Measurements from ENCODE around the gene MCTP2.
"Not testable (repeated sequence)": the region's sequence is repeated elsewhere in the genome, so short reads cannot be mapped to it uniquely, and the experiment has no call there.

- not testable (repeated sequence) for TF ChIP-seq THYN1 (CRISPR knock-in tag; IDR thresholded peaks at IDR 0.05; ENCODE audit: borderline replicate concordance, low read depth); ZNF274 (CRISPR knock-in tag; IDR thresholded peaks at IDR 0.05); TCF12 (IDR thresholded peaks at IDR 0.05); TCF12 (CRISPR knock-in tag; IDR thresholded peaks at IDR 0.05)
Observed at GRCh38 chr15:94493586-94493985, 262.2 kb downstream of the MCTP2 start.

Measured in HepG2 (cell line).